Tibial nerve (tissue), 4 donors: ENCODE results near the gene PRAMEF15. TPM values are rescaled to one million over a fixed set of nuclear protein-coding genes. Genes with fewer than 3 reads are reported as not detected.
"Not testable (repeated sequence)": the region's sequence is repeated elsewhere in the genome, so short reads cannot be mapped to it uniquely, and the experiment has no call there.

Source experiments
- DNase-seq, 2 donors: peaks; one replicate each; pipeline ENCODE4 v3.0.0-alpha.2; 2019; ENCODE audit warnings: low spot score in 2 of 2
- H3K27ac ChIP-seq, 4 donors: fragments of 200-600 bp; sonication (generic) in 3 of 4; one replicate each; pipeline ENCODE4 v1.5.1; 2017 to 2019; ENCODE audit warnings: mild to moderate bottlenecking in 1 of 4
- H3K27me3 ChIP-seq, 2 donors: fragments of 200-600 bp; sonication (generic) in 1 of 2; one replicate each; pipeline versions ENCODE4 v1.5.1 to v1.6.0; 2017 to 2019
- H3K36me3 ChIP-seq, 3 donors: fragments of 200-600 bp; sonication (generic); one replicate each; pipeline ENCODE4 v1.5.1; 2018 to 2019
- H3K4me1 ChIP-seq, 4 donors: fragments of 200-600 bp; sonication (generic) in 3 of 4; one replicate each; pipeline ENCODE4 v1.5.1; 2017 to 2019
- H3K4me3 ChIP-seq, 4 donors: fragments of 200-600 bp; sonication (generic) in 3 of 4; one replicate each; pipeline ENCODE4 v1.5.1; 2017 to 2019; ENCODE audit warnings: mild to moderate bottlenecking in 1 of 4, moderate library complexity in 1 of 4
- H3K9me3 ChIP-seq, 4 donors: fragments of 200-600 bp; sonication (generic) in 3 of 4; one replicate each; pipeline ENCODE4 v1.5.1; 2017 to 2019
- WGBS, 2 donors: methylation state at CpG; one replicate each; pipeline ENCODE4 v1.1.5; 2018; 5-methylcytosine and 5-hydroxymethylcytosine counted together
- total RNA-seq, 4 donors: library from RNA; depleted of rRNA; stranded (reverse); fragments of >200 nt; gene quantifications; one replicate each; pipeline ENCODE4 v1.1.0, GENCODE V29; 2016

The PRAMEF15 gene
- not detected for total RNA-seq

- not testable (repeated sequence) for H3K27ac ChIP-seq, H3K4me3 ChIP-seq, H3K36me3 ChIP-seq, DNase-seq, H3K9me3 ChIP-seq, H3K27me3 ChIP-seq, H3K4me1 ChIP-seq
- 84% methylated on average over 3 of the region's 4 CpGs; no CpG with 5 or more reads in 1 of the 2 donors for WGBS, 2 donors
These were observed at the start of gene PRAMEF15 for GRCh38 chr1:13315281-13315680. PRAMEF15 (plus strand) TSS chr1:13315581; CDS start chr1:13318408, 2,827 bp downstream.

GRCh38 chr1:13277016-13277415, 38.4 kb upstream of the PRAMEF15 start:
- not testable (repeated sequence) for H3K27me3 ChIP-seq, H3K27ac ChIP-seq, H3K36me3 ChIP-seq, H3K4me1 ChIP-seq, H3K9me3 ChIP-seq, H3K4me3 ChIP-seq, DNase-seq
- 67% methylated on average over 1 of the region's 6 CpGs; no CpG with 5 or more reads in 1 of the 2 donors for WGBS, 2 donors

- not testable (repeated sequence) for H3K9me3 ChIP-seq, H3K27me3 ChIP-seq, DNase-seq, H3K4me3 ChIP-seq, H3K4me1 ChIP-seq, H3K36me3 ChIP-seq, H3K27ac ChIP-seq
- 58 to 78% methylated on average over 3 of the region's 3 CpGs for WGBS, 2 donors
These were observed 35.8 kb upstream of the PRAMEF15 start for GRCh38 chr1:13279617-13280016.

- not testable (repeated sequence) for H3K4me3 ChIP-seq, DNase-seq
- no CpG with 5 or more reads among the region's 1 CpG for WGBS, 2 donors
These were observed 30.3 kb upstream of the PRAMEF15 start, which contains the start of gene PRAMEF8 for GRCh38 chr1:13285037-13285436. PRAMEF8 (minus strand) TSS chr1:13285137; CDS start chr1:13284091, 1,046 bp downstream.

GRCh38 chr1:13289030-13289429, 26.4 kb upstream of the PRAMEF15 start:
- H3K27me3 ChIP-seq, H3K36me3 ChIP-seq, H3K4me1 ChIP-seq, H3K4me3 ChIP-seq, DNase-seq, H3K27ac ChIP-seq, H3K9me3 ChIP-seq: not testable (repeated sequence)
- 53 to 100% methylated on average over 1 to 2 of the region's 3 CpGs for WGBS, 2 donors

More at GRCh38 chr1:13285037-13285436, 30.3 kb upstream of the PRAMEF15 start, which contains the start of gene PRAMEF8:
- not testable (repeated sequence) for H3K4me1 ChIP-seq, H3K27ac ChIP-seq, H3K36me3 ChIP-seq, H3K9me3 ChIP-seq, H3K27me3 ChIP-seq

- not testable (repeated sequence) for H3K36me3 ChIP-seq, H3K4me1 ChIP-seq
- 96% methylated on average over 2 of the region's 5 CpGs; no CpG with 5 or more reads in 1 of the 2 donors for WGBS, 2 donors
These were observed 18.0 kb upstream of the PRAMEF15 start for GRCh38 chr1:13297216-13297931.

GRCh38 chr1:13298699-13299098, 16.7 kb upstream of the PRAMEF15 start:
- DNase-seq, H3K4me1 ChIP-seq, H3K9me3 ChIP-seq, H3K36me3 ChIP-seq, H3K27ac ChIP-seq, H3K4me3 ChIP-seq, H3K27me3 ChIP-seq: not testable (repeated sequence)
- WGBS, 2 donors: 92% methylated on average over 2 of the region's 27 CpGs; no CpG with 5 or more reads in 1 of the 2 donors

More at GRCh38 chr1:13297216-13297931, 18.0 kb upstream of the PRAMEF15 start:
- H3K9me3 ChIP-seq, H3K27ac ChIP-seq, H3K4me3 ChIP-seq, DNase-seq, H3K27me3 ChIP-seq: not testable (repeated sequence)

GRCh38 chr1:13302197-13302596, 13.2 kb upstream of the PRAMEF15 start:
- not testable (repeated sequence) for DNase-seq, H3K4me3 ChIP-seq, H3K27ac ChIP-seq, H3K36me3 ChIP-seq, H3K4me1 ChIP-seq, H3K9me3 ChIP-seq, H3K27me3 ChIP-seq

- not testable (repeated sequence) for H3K27ac ChIP-seq, H3K27me3 ChIP-seq, DNase-seq, H3K4me3 ChIP-seq, H3K9me3 ChIP-seq, H3K4me1 ChIP-seq, H3K36me3 ChIP-seq
- WGBS, 2 donors: no CpG with 5 or more reads among the region's 1 CpG
These were observed 12.1 kb upstream of the PRAMEF15 start, which contains the start of gene PRAMEF33 for GRCh38 chr1:13303239-13303638. PRAMEF33 (plus strand) TSS chr1:13303539; CDS start chr1:13305955, 2,416 bp downstream.

- not testable (repeated sequence) for H3K9me3 ChIP-seq, H3K36me3 ChIP-seq, H3K27me3 ChIP-seq, H3K4me3 ChIP-seq, DNase-seq, H3K27ac ChIP-seq, H3K4me1 ChIP-seq
- 86% methylated on average over 7 of the region's 8 CpGs for WGBS, 2 donors
These were observed 27.1 kb downstream of the PRAMEF15 start for GRCh38 chr1:13342496-13342895.

GRCh38 chr1:13347034-13347433, 31.7 kb downstream of the PRAMEF15 start, which contains the start of gene PRAMEF14:
PRAMEF14 (minus strand) TSS chr1:13347134; CDS start chr1:13345314, 1,820 bp downstream.
- not testable (repeated sequence) for H3K27ac ChIP-seq, H3K36me3 ChIP-seq, H3K9me3 ChIP-seq, H3K4me3 ChIP-seq, DNase-seq, H3K27me3 ChIP-seq, H3K4me1 ChIP-seq
- 80 to 88% methylated on average over 7 of the region's 7 CpGs for WGBS, 2 donors

GRCh38 chr1:13353476-13353875, 38.1 kb downstream of the PRAMEF15 start:
- not testable (repeated sequence) for H3K4me3 ChIP-seq

GRCh38 chr1:13354475-13354874, 39.1 kb downstream of the PRAMEF15 start:
- H3K36me3 ChIP-seq, H3K27ac ChIP-seq, DNase-seq, H3K4me3 ChIP-seq, H3K27me3 ChIP-seq, H3K4me1 ChIP-seq: not testable (repeated sequence)
- peaks cover 0 to 15% (median 0%) of the 10 kb centered on the region in 4 donors for H3K9me3 ChIP-seq
- no CpG with 5 or more reads among the region's 9 CpGs for WGBS, 2 donors

More at GRCh38 chr1:13353476-13353875, 38.1 kb downstream of the PRAMEF15 start:
- H3K27ac ChIP-seq, H3K27me3 ChIP-seq, H3K36me3 ChIP-seq, DNase-seq, H3K4me1 ChIP-seq: not testable (repeated sequence)
- peaks cover 0 to 15% (median 0%) of the 10 kb centered on the region in 4 donors for H3K9me3 ChIP-seq
- 89 to 96% methylated on average over 8 of the region's 8 CpGs for WGBS, 2 donors
